IPS-20b (cell line): ENCODE results near the gene FNTB.

Experiments
- H3K27ac ChIP-seq: one replicate; pipeline ENCODE4 v1.5.1; 2013; ENCODE audit warnings: low read length
- H3K27me3 ChIP-seq: 2 replicates; pipeline ENCODE4 v1.6.1; 2013; ENCODE audit warnings: mild to moderate bottlenecking, low read length, inconsistent platforms; ENCODE audit not compliant: insufficient read depth
- H3K36me3 ChIP-seq: 2 replicates; pipeline ENCODE4 v1.6.1; 2013; ENCODE audit warnings: low read depth, mild to moderate bottlenecking, inconsistent platforms, low read length, moderate library complexity; ENCODE audit not compliant: insufficient read depth
- H3K4me1 ChIP-seq: 2 replicates; pipeline ENCODE4 v1.6.1; 2013; ENCODE audit warnings: mild to moderate bottlenecking, control low read depth, inconsistent platforms, low read length, moderate library complexity; ENCODE audit not compliant: insufficient read depth
- H3K4me3 ChIP-seq: 2 replicates; pipeline ENCODE4 v1.5.1; 2013; ENCODE audit warnings: mild to moderate bottlenecking, low read length, inconsistent platforms
- H3K9ac ChIP-seq: 2 replicates; pipeline ENCODE4 v1.6.1; 2013; ENCODE audit warnings: low read depth, mild to moderate bottlenecking, inconsistent platforms, low read length, moderate library complexity
- H3K9me3 ChIP-seq: 2 replicates; pipeline ENCODE4 v1.6.1; 2013; ENCODE audit warnings: mild to moderate bottlenecking, low read depth, low read length, inconsistent platforms; ENCODE audit not compliant: insufficient read depth

FNTB gene

DNA sequence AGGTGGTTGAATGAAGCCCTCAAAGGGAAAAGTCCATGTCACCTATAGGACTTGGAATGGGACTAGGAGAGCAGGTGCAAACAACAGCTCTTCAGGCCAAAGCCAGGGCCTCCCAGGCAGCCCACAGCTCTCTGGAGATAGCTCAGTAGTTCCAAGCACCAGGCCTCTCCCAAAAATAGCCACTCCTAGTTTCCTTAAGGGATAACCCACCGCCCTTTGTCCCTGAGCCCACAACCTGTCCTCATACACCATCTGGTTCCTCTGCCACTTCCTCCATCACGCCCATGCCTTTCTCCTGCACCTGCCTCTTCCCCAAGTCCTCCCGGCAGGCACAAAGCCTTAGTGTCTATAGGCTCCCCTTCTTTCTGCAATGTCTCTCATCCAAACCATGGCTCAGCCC lies 16.7 kb upstream of the FNTB start:
- Histone ChIP-seq H3K4me3 (peak overlapping the region; percentile 80; the same call in 1 of the 2 replicates), H3K27ac (no peak overlapping the region), H3K4me1 (peaks cover 32% of the 10 kb centered on the region)

DNA sequence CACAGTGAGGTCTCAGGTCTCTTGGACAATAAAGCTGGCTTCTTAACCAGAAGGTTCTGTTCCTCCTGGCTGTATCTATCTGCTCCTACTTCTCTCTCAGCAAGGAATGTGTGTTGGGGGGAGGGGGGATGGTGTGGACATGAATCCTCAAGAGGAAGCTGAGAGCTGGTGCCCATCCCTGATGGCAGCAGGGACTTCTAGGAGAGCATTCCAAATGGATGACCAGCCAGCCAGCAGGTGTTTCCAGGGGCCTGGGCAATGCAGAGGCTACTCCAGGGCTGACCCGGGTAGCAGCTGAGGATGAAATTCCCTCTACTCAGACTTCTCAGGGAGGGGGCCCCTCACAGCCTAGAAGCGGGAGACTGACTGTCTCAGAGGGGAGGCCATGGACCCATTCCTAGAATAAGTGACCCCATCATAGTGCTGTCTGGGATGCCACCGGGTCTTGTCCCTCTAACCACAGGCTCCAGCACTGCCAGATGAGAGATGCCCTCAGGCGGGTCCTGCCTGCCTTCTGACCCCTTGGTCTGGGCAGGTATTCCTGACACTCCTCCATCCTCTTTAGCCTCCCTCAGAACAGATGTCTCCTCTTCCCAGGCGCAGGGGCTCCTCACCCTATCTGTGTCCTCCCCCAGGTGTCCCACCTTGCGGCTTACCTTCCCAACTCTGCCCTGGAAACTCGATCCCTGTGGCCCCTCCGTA lies 15.8 kb upstream of the FNTB start:
- Histone ChIP-seq H3K9ac (peak overlapping the region; percentile 61; the same call in 1 of the 2 replicates), H3K27me3 (peaks cover 30% of the 10 kb centered on the region), H3K9me3 (no peaks in the 10 kb centered on the region), H3K4me3 (peak overlapping the region; percentile 80; the same call in 1 of the 2 replicates), H3K27ac (no peak overlapping the region), H3K4me1 (peaks cover 32% of the 10 kb centered on the region), H3K36me3 (peaks cover 8% of the 10 kb centered on the region; the same call in 1 of the 2 replicates)

More for the DNA sequence above, 16.7 kb upstream of the FNTB start:
- H3K9ac ChIP-seq, result no peak overlapping the region
- H3K36me3 ChIP-seq, result peaks cover 8% of the 10 kb centered on the region; the same call in 1 of the 2 replicates
- H3K27me3 ChIP-seq, result peaks cover 30% of the 10 kb centered on the region
- no peaks in the 10 kb centered on the region for H3K9me3 ChIP-seq

DNA sequence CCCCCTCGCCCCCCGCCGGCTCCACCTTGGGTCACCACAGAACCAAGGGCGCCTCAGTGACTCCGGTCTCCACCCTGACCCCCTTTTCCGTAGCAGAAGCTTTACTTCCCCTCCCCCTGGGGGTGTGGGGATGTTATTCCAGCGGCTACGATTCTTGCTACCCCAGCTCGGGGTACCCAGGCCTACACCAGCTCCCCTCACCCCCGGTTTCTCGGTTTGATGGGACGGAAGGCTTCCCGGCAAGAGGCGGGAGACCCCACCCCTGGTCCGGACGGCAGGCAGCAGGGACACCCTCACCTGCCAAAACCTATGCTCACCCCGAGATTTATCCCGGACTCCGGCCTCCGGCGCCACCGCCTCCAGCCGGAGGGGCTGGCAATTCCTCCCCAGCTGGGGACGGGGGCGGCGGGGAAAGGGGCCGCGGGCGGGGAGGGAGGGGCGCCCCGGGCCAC lies 15.2 kb upstream of the FNTB start:
- H3K9ac ChIP-seq, result peak overlapping the region; percentile 61; the same call in 1 of the 2 replicates
- H3K4me1 ChIP-seq, result peaks cover 32% of the 10 kb centered on the region
- peak overlapping the region; percentile 80 for H3K4me3 ChIP-seq
- H3K27me3 ChIP-seq, result peaks cover 30% of the 10 kb centered on the region
- H3K36me3 ChIP-seq, result peaks cover 8% of the 10 kb centered on the region; the same call in 1 of the 2 replicates
- no peak overlapping the region for H3K27ac ChIP-seq
- no peaks in the 10 kb centered on the region for H3K9me3 ChIP-seq

DNA sequence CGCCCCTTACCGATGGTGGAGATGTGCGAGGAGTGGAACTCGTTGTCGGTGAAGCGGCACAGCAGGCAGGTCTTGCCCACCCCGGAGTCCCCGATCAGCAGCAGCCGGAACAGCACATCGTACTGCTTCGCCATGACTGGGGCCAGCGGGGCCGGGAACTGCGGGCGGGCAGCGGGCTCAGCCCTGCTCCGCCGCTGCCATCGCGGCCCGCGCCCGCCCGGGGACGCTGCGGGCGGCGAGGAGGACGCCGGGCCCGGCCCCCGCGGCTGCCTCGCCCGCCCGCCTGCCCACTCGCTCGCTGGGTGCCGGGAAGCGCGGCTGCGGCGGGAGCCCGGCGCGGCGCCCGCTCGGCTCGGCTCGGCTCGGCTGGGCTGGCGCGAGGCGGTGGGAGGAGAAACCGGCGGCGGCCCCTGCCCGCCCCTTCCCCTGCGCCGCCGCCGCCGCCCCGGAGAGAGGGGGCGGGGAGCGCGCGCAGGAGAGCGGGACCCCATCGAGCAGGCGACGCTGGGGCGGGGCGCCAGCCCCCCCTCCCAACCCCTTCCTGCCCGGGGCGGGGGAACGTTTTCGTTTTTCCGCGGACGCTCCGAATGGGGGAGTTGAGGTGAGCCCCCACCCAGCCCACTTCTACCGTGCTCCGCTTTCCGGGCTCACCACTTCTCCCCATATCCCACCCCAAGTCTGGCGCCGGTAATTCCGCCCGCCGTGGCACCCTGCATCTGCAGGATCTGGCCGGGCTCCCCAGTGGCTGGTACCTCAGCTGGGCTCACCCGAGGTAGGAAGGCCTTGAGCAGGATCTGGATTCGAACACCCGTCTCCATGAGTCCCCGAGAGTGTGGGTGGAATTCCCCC lies 14.5 kb upstream of the FNTB start, which contains the start of gene RAB15:
RAB15 (minus strand) TSS at position 394 of the 849 bp plus-strand sequence; CDS start at position 134, 260 bp downstream.
- Histone ChIP-seq H3K9me3 (no peaks in the 10 kb centered on the region), H3K27me3 (peaks cover 30% of the 10 kb centered on the region), H3K36me3 (peaks cover 5% of the 10 kb centered on the region; the same call in 1 of the 2 replicates), H3K4me1 (peaks cover 37% of the 10 kb centered on the region), H3K27ac (no peak within 1 kb of the TSS), H3K4me3 (peak within 1 kb of the TSS; percentile 80), H3K9ac (peak within 1 kb of the TSS; percentile 80; the same call in 1 of the 2 replicates)

DNA sequence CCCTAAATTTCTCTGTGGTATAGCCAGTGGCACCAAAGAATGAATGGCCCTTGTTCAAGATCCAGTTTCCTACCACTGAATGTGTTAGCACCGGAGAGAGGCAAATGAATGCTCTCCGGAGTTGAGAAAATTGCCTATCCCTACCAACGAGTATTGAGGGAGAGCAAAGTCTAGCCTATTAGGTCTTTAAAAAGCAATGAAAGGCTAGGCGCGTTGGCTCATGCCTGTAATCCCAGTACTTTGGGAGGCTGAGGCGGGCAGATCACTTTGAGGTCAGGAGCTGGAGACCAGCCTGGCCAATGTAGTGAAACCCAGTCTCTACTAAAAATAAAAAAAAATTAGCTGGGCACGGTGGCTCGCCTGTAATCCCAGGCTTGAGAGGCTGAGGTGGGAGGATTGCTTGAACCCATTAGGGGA lies 13.7 kb upstream of the FNTB start:
- no peaks in the 10 kb centered on the region for H3K36me3 ChIP-seq
- H3K4me3 ChIP-seq, result peak overlapping the region; percentile 74; the same call in 1 of the 2 replicates
- peaks cover 31% of the 10 kb centered on the region for H3K27me3 ChIP-seq
- H3K27ac ChIP-seq, result no peak overlapping the region
- H3K4me1 ChIP-seq, result peaks cover 37% of the 10 kb centered on the region
- no peaks in the 10 kb centered on the region for H3K9me3 ChIP-seq
- H3K9ac ChIP-seq, result peak overlapping the region; percentile 80; the same call in 1 of the 2 replicates

DNA sequence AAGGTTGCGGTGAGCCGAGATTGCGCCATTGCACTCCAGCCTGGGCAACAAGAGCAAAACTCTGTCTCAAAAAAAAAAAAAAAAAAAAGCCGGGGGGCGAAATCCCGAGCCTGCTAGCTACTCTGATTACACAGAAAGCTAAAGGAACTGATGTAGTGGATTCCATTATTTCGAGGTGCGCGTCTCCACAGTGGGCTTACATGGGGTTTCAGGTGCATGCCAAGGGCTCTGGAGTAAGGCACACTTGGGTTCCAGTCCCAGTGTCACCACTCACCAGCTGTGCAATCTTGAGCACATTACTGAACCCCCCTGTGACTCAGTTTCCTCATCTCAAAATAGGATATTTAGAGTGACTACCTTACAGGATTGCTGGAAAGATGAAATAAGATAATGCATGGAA lies 12.9 kb upstream of the FNTB start:
- Histone ChIP-seq H3K9me3 (no peaks in the 10 kb centered on the region), H3K27me3 (peaks cover 34% of the 10 kb centered on the region), H3K27ac (no peak overlapping the region), H3K4me1 (peaks cover 31% of the 10 kb centered on the region), H3K36me3 (no peaks in the 10 kb centered on the region), H3K4me3 (no peak overlapping the region), H3K9ac (no peak overlapping the region)

DNA sequence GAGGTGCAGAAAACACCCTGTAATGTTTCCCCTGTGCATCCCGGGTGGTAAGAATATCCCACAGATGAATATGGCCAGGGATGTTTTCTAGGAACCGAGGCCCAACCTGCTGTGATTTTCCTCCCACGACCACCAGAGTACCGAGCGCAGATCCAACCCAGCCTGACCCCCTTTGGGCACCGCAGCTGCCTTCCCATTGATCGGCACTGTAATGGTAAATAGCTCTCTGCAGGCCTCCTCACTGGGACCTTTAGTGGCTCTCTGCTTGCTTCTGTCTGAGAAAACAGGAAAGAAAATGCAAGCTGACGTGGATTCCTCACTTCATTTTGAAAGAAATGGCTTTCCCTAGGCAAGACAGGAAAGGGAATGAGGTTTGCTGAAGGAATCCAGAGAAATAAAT lies 12.1 kb upstream of the FNTB start:
- H3K27ac ChIP-seq, result peak overlapping the region; percentile 65
- no peak overlapping the region for H3K4me3 ChIP-seq
- H3K27me3 ChIP-seq, result peaks cover 34% of the 10 kb centered on the region
- no peaks in the 10 kb centered on the region for H3K9me3 ChIP-seq
- H3K36me3 ChIP-seq, result no peaks in the 10 kb centered on the region
- peaks cover 27% of the 10 kb centered on the region for H3K4me1 ChIP-seq
- no peak overlapping the region for H3K9ac ChIP-seq

DNA sequence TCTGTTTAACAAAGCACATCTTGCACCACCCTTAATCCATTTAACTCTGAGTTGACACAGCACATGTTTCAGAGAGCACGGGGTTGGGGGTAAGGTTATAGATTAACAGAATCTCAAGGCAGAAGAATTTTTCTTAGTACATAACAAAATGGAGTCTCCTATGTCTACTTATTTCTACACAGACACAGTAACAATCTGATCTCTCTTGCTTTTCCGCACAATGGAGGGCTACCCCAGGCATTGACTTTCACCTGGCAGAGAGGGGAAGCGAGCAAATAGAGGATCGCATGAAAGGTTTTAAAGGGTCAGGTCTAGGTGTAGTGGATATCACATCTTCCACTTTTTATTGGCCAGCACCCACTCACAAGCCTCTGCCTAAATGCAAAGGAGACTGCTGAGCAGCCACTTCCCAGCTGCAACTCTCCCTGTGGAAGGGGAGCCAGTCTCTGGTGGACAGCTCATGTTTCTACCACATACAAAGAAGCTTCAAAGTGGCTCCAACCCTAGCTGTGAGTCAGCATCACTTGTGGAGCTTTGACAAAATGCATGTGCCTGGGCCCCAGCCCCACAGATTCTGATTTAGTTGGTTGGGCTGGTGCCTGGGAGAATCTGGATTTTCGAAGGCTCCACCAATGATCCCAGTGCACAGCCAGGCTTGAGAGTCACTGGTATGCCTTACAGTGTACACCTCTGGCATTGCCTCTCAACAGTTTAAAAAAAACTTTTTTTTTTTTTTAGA lies 7.2 kb upstream of the FNTB start:
- no peak overlapping the region for H3K9ac ChIP-seq
- H3K27me3 ChIP-seq, result peaks cover 9% of the 10 kb centered on the region; the same call in 1 of the 2 replicates
- H3K9me3 ChIP-seq, result no peaks in the 10 kb centered on the region
- H3K4me1 ChIP-seq, result peaks cover 13% of the 10 kb centered on the region
- H3K27ac ChIP-seq, result no peak overlapping the region
- no peaks in the 10 kb centered on the region for H3K36me3 ChIP-seq
- no peak overlapping the region for H3K4me3 ChIP-seq

DNA sequence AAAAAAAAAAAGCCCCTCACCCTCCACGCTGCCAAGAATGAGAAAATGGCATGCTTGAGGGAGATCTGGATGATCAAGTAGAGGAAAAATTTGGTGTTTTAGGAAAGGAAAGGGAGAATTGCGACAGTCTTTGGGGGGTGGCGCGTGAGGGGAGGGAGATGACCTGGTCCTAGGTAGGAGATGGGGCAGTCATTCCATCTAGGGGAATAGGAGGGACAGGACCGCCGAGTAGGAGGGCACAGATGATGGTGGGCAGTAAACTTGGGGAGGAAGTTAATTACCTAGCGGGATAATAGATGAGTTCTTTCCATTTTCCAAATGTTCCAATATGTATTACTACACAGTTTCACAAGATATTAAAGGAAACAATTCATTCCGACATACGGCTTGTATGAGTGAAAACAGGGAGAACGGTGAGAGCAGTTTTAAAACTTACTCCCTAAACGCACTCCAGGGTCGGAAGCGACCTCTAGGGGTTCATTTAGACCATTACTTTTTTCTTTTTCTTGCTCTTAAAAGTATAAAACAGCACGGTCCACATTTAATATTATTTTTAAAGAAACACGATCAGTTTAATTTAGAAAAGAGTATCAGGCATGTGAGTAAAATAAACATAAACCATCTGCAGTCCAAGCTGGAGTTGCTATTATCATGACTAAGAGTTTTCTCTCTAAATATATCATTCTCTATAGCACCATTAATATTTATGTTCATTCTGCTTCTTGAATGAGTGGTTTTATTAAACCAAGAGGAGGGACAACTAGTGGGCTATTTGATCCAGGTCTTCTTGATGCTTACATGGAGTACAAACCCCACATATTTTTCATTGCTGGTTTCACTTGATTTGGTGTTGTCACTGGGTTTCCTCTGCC lies 3.0 kb upstream of the FNTB start:
- Histone ChIP-seq H3K4me3 (peak overlapping the region; percentile 65), H3K9ac (no peak overlapping the region), H3K27me3 (peaks cover 14% of the 10 kb centered on the region; the same call in 1 of the 2 replicates), H3K4me1 (peaks cover 8% of the 10 kb centered on the region), H3K27ac (no peak overlapping the region), H3K36me3 (no peaks in the 10 kb centered on the region), H3K9me3 (no peaks in the 10 kb centered on the region)

DNA sequence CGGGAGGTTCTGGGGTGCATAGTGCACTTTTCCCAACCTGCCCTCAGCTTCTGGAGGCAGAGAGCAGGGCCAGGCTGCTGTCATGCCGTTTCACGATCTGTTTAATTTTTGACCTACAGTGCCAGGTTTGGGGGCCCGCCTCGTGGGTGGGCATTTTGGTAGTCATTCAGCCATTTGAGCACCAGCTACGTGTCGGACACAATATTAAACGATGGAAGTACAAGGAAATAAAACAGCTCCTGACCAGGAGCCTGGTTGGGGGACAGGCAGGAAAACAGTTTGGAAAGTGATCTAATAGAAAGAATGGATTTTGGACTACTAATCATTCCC lies 708 bp downstream of the FNTB start:
- H3K27ac ChIP-seq, result no peak overlapping the region

More for the DNA sequence above, 708 bp downstream of the FNTB start:
- Histone ChIP-seq H3K36me3 (no peaks in the 10 kb centered on the region), H3K4me3 (peak overlapping the region; percentile 96), H3K9ac (peak overlapping the region; percentile 90), H3K4me1 (peaks cover 3% of the 10 kb centered on the region; the same call in 1 of the 2 replicates), H3K27me3 (peaks cover 14% of the 10 kb centered on the region; the same call in 1 of the 2 replicates), H3K9me3 (no peaks in the 10 kb centered on the region)
